ENCODE data around the gene ERC2. TPM values are rescaled to one million over a fixed set of nuclear protein-coding genes. Genes with fewer than 3 reads are reported as not detected.

Gene ERC2
- total and polyA plus RNA-seq, 2 of the 13 experiments (the other 11 are each of a cell fraction or from before 2014, with no cell fraction given): 0.16 to 0.22 TPM

DNA sequence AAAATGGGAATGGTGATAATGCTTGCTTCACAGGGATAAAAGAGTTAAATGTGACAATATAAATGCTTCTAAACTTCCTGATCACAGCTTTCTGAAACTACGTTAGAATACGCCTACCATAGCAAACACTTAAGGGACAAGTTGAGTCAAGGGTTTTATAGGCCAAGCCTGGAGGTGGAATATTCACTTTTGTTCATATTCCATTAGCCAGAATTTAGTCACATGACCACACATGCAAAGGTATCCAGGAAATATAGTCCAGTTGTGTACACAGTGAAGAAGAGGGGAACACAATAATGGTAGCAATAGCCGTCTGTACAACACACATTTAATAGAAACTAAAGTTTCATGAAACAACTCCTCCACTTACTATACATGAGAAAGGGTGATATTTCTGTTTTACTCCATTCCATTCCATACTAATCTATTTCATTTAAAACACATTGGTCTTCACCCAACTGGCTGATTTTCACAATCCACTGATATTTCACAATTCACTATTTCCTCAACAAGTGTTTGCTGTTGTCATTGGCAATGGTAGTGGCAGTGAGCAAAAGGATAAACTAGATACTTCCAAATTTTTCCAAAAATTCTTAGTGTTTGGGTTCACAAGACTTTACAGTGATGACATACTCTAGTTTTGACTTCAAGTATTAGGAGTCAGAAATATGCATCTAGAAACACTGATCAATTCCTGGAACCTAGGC is 270.9 kb downstream of the ERC2 start:
- ATAC-seq (no peak), FAIRE-seq (no peak), DNase-seq (ENCODE audit: low spot score) (no peak)
- in situ Hi-C loops (cut with HindIII; ENCODE audit: extremely low pct_ligation_motif_present, low pct_unique_long_range_greater_than_20kb): no loop called here
- no peaks in the 10 kb centered on the region for H3K4me1 ChIP-seq (ENCODE audit: insufficient read depth, low read length)
- no peaks in the 10 kb centered on the region for H4K20me1 ChIP-seq (ENCODE audit: insufficient read depth, low read length)
- H3K9ac ChIP-seq (ENCODE audit: insufficient read depth, low read depth, low read length): no peak overlapping the region
- CTCF ChIA-PET (ENCODE audit: low intra/inter-chr PET ratio, low total read pairs): no interaction called here
- TF ChIP-seq ARID2 (CRISPR knock-in tag; IDR thresholded peaks at IDR 0.05; ENCODE audit: borderline replicate concordance): no peak
- peak; percentile 22; the same call in 1 of the 2 replicates for TF ChIP-seq CEBPB (IDR thresholded peaks at IDR 0.05; ENCODE audit: borderline replicate concordance, low read depth, low read length)
- no peaks in the 10 kb centered on the region for H3K36me3 ChIP-seq (replicated peaks in 1 of 2; ENCODE audit: control insufficient read depth in 1 of 2, insufficient read depth in 2 of 2, low read length in 2 of 2)
- no peaks in the 10 kb centered on the region for H3K27me3 ChIP-seq (ENCODE audit: control insufficient read depth in 1 of 2, insufficient read depth in 2 of 2, low read length in 2 of 2)
- 33% methylated on average over 3 of the region's 3 CpGs for WGBS (ENCODE audit: low lambda C conversion rate)
- H2AFZ ChIP-seq (ENCODE audit: low read length): no peak overlapping the region
- no peaks in the 10 kb centered on the region for H3K79me2 ChIP-seq (ENCODE audit: insufficient read depth, low read length)
- no peak overlapping the region for H3K27ac ChIP-seq (ENCODE audit: extremely low read length, insufficient read depth, low read length)
- intact Hi-C loops (cut with micrococcal nuclease; ENCODE audit: unreplicated experiment): no loop called here
- no peaks in the 10 kb centered on the region for H3K9me3 ChIP-seq (ENCODE audit: low read length)
- POLR2A ChIA-PET: no interaction called here
- H3K4me3 ChIP-seq (replicated peaks in 1 of 3; ENCODE audit: insufficient read depth in 1 of 3, low read depth in 2 of 3, low read length in 3 of 3): no peak overlapping the region
- H3K4me2 ChIP-seq (ENCODE audit: low read depth, low read length): no peak overlapping the region
- BruUV-seq (replicated peaks): no TSS peak

DNA sequence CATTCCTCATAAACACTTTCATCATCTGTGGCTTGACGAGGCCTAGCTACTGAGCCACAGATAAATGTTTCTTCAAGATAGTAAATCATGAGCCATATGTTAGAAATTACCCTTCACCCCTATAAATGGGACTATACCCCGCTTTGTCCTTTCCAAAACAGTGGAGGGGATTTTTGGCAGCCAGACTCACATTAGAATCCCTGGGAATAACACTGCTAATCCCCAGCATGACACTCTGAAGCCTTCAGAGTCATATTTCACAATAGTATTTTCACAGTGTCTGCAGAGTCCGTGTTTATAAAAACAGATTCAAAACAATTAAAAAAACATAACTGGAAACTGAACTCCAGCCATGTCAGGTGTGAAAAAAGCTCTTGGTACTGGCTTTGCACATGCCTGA is 271.6 kb downstream of the ERC2 start:
- FAIRE-seq: no peak
- no peak overlapping the region for H3K27ac ChIP-seq (ENCODE audit: extremely low read length, insufficient read depth, low read length)
- DNase-seq (ENCODE audit: low spot score): no peak
- H3K4me1 ChIP-seq (ENCODE audit: insufficient read depth, low read length): no peaks in the 10 kb centered on the region
- H3K79me2 ChIP-seq (ENCODE audit: insufficient read depth, low read length): no peaks in the 10 kb centered on the region
- WGBS (ENCODE audit: low lambda C conversion rate): 0% methylated on average over 3 of the region's 3 CpGs
- no peaks in the 10 kb centered on the region for H3K36me3 ChIP-seq (replicated peaks in 1 of 2; ENCODE audit: control insufficient read depth in 1 of 2, insufficient read depth in 2 of 2, low read length in 2 of 2)
- no peak overlapping the region for H2AFZ ChIP-seq (ENCODE audit: low read length)
- CTCF ChIA-PET (ENCODE audit: low intra/inter-chr PET ratio, low total read pairs): no interaction called here
- H3K4me2 ChIP-seq (ENCODE audit: low read depth, low read length): no peak overlapping the region
- intact Hi-C loops (cut with micrococcal nuclease; ENCODE audit: unreplicated experiment): no loop called here
- in situ Hi-C loops (cut with HindIII; ENCODE audit: extremely low pct_ligation_motif_present, low pct_unique_long_range_greater_than_20kb): no loop called here
- BruUV-seq (replicated peaks): no TSS peak
- POLR2A ChIA-PET: no interaction called here
- no peaks in the 10 kb centered on the region for H4K20me1 ChIP-seq (ENCODE audit: insufficient read depth, low read length)
- no peaks in the 10 kb centered on the region for H3K9me3 ChIP-seq (ENCODE audit: low read length)
- H3K4me3 ChIP-seq (replicated peaks in 1 of 3; ENCODE audit: insufficient read depth in 1 of 3, low read depth in 2 of 3, low read length in 3 of 3): no peak overlapping the region
- H3K27me3 ChIP-seq (ENCODE audit: control insufficient read depth in 1 of 2, insufficient read depth in 2 of 2, low read length in 2 of 2): no peaks in the 10 kb centered on the region
- H3K9ac ChIP-seq (ENCODE audit: insufficient read depth, low read depth, low read length): no peak overlapping the region
- ATAC-seq: no peak
- TF ChIP-seq KLF16 (CRISPR knock-in tag; IDR thresholded peaks at IDR 0.05) (no peak), NR1H2 (CRISPR knock-in tag; IDR thresholded peaks at IDR 0.05; ENCODE audit: borderline replicate concordance, low read depth) (no peak), DNMT1 (CRISPR knock-in tag; IDR thresholded peaks at IDR 0.05) (no peak), PCBP1 (IDR thresholded peaks at IDR 0.05; ENCODE audit: borderline replicate concordance, low read depth, low read length) (no peak), JUN (CRISPR knock-in tag; IDR thresholded peaks at IDR 0.05) (no peak), HMG20A (CRISPR knock-in tag; IDR thresholded peaks at IDR 0.05; ENCODE audit: borderline replicate concordance) (no peak), HOXA5 (CRISPR knock-in tag; IDR thresholded peaks at IDR 0.05) (no peak), PRMT3 (CRISPR knock-in tag; IDR thresholded peaks at IDR 0.05; ENCODE audit: borderline replicate concordance, low read depth) (no peak), KDM1A (CRISPR knock-in tag; IDR thresholded peaks at IDR 0.05) (no peak), YEATS4 (CRISPR knock-in tag; IDR thresholded peaks at IDR 0.05; ENCODE audit: borderline replicate concordance) (no peak), SALL2 (CRISPR knock-in tag; IDR thresholded peaks at IDR 0.05) (no peak), MIER3 (CRISPR knock-in tag; IDR thresholded peaks at IDR 0.05; ENCODE audit: borderline replicate concordance) (no peak), ELF4 (CRISPR knock-in tag; IDR thresholded peaks at IDR 0.05; ENCODE audit: borderline replicate concordance) (no peak), ZNF572 (CRISPR knock-in tag; IDR thresholded peaks at IDR 0.05) (no peak)
- TF ChIP-seq, protein P1, sequence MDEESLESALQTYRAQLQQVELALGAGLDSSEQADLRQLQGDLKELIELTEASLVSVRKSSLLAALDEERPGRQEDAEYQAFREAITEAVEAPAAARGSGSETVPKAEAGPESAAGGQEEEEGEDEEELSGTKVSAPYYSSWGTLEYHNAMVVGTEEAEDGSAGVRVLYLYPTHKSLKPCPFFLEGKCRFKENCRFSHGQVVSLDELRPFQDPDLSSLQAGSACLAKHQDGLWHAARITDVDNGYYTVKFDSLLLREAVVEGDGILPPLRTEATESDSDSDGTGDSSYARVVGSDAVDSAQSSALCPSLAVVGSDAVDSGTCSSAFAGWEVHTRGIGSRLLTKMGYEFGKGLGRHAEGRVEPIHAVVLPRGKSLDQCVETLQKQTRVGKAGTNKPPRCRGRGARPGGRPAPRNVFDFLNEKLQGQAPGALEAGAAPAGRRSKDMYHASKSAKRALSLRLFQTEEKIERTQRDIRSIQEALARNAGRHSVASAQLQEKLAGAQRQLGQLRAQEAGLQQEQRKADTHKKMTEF (CRISPR knock-in tag; IDR thresholded peaks at IDR 0.05): no peak
- TF ChIP-seq, protein P2, sequence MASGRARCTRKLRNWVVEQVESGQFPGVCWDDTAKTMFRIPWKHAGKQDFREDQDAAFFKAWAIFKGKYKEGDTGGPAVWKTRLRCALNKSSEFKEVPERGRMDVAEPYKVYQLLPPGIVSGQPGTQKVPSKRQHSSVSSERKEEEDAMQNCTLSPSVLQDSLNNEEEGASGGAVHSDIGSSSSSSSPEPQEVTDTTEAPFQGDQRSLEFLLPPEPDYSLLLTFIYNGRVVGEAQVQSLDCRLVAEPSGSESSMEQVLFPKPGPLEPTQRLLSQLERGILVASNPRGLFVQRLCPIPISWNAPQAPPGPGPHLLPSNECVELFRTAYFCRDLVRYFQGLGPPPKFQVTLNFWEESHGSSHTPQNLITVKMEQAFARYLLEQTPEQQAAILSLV (CRISPR knock-in tag; IDR thresholded peaks at IDR 0.05; ENCODE audit: borderline replicate concordance): no peak
